Panc1 (cell line): Measurements from ENCODE around the gene CDK4. TPM values are rescaled to one million over a fixed set of nuclear protein-coding genes. Genes with fewer than 3 reads are reported as not detected.

Experiments used
- ATAC-seq: fragments of 200-7000 bp; cut with Tn5 transposase; 2 replicates; pipeline ENCODE4 v1.9.1; 2020; ENCODE audit warnings: mild to moderate bottlenecking, moderate library complexity
- BruUV-seq: library from RNA; stranded (reverse); fragments of 400-500 nt; replicated peaks from 2 replicates; lab custom pipeline; 2021; lab: Mats Ljungman, UMichigan
- CTCF ChIA-PET: fragments of 300-600 bp; sonication (Branson Sonifier 250); formaldehyde crosslinking; loops from one replicate; lab custom pipeline; 2022; ENCODE audit warnings: antibody characterized with exemption; lab: Charles Lee
- POLR2A ChIA-PET: fragments of 300-600 bp; sonication (Branson Sonifier 250); formaldehyde crosslinking; loops from one replicate; lab custom pipeline; 2022; ENCODE audit warnings: antibody characterized with exemption; lab: Charles Lee
- DNase-seq: peaks from one replicate; pipeline ENCODE4 v3.0.0-alpha.2; 2010; ENCODE audit warnings: low read depth, low spot score
- H3K27ac ChIP-seq: 2 replicates; pipeline ENCODE4 v1.5.1; 2011; ENCODE audit warnings: mild to moderate bottlenecking, low read length, inconsistent platforms
- H3K27me3 ChIP-seq: fragments of 200-500 bp; sonication (Bioruptor generic); 2 replicates; pipeline ENCODE4 v1.6.0; 2014; ENCODE audit warnings: low read length, inconsistent platforms; ENCODE audit not compliant: control insufficient read depth, insufficient read depth
- H3K36me3 ChIP-seq: fragments of 200-500 bp; sonication (Bioruptor generic); 2 replicates; pipeline ENCODE4 v1.5.1; 2014; ENCODE audit warnings: inconsistent platforms, mild to moderate bottlenecking, low read length, moderate library complexity; ENCODE audit not compliant: control insufficient read depth, insufficient read depth
- H3K4me1 ChIP-seq: 2 replicates; pipeline ENCODE4 v1.5.1; 2011; ENCODE audit warnings: inconsistent platforms, mild to moderate bottlenecking, low read length, moderate library complexity; ENCODE audit not compliant: control insufficient read depth, insufficient read depth
- H3K4me3 ChIP-seq, 2 experiments: 2 replicates each; pipeline ENCODE4 v1.5.1; 2011 to 2012; ENCODE audit warnings: low read depth in 2 of 2, low read length in 2 of 2, mild to moderate bottlenecking in 2 of 2, inconsistent platforms in 1 of 2, moderate library complexity in 1 of 2
- H3K9me3 ChIP-seq: fragments of 200-500 bp; sonication (Bioruptor generic); 2 replicates; pipeline ENCODE4 v1.5.1; 2014; ENCODE audit warnings: low read depth, mild to moderate bottlenecking, inconsistent platforms, low read length, moderate library complexity; ENCODE audit not compliant: control insufficient read depth, insufficient read depth
- CTCF ChIP-seq: fragments of 450-650 bp; IDR thresholded peaks from 2 replicates; pipeline ENCODE4 v1.5.1; 2017; ENCODE audit warnings: mild to moderate bottlenecking
- POLR2AphosphoS5 ChIP-seq: IDR thresholded peaks from 2 replicates; pipeline ENCODE4 v1.6.1; 2012; ENCODE audit warnings: mild to moderate bottlenecking, low read depth, low read length, moderate library complexity
- SIN3A ChIP-seq: IDR thresholded peaks from 2 replicates; pipeline ENCODE4 v1.6.1; 2012; ENCODE audit warnings: low read depth, mild to moderate bottlenecking, low read length, moderate library complexity, borderline replicate concordance; ENCODE audit not compliant: insufficient read depth
- TCF7L2 ChIP-seq: IDR thresholded peaks from 2 replicates; pipeline ENCODE4 v1.6.1; 2011; ENCODE audit warnings: mild to moderate bottlenecking, low read depth, low read length, inconsistent platforms
- in situ Hi-C: cut with HindIII; loops from 2 replicates; pipeline ENCODE4 v1.10.0; 2016; ENCODE audit warnings: low sequenced_read_pairs, low pct_unique_long_range_greater_than_20kb
- intact Hi-C: fragments of 100-400 bp; cut with micrococcal nuclease; formaldehyde crosslinking; loops from one replicate; pipeline ENCODE4 v1.10.0; 2022; ENCODE audit not compliant: unreplicated experiment
- total RNA-seq: library from RNA; stranded (reverse); gene quantifications from one replicate; pipeline ENCODE4 v1.2.1, GENCODE V29; 2021; ENCODE audit not compliant: unreplicated experiment
- TF ChIP-seq, protein P1 (sequence below), 2 experiments: IDR thresholded peaks; 2 replicates each; pipeline ENCODE4 v1.6.1; 2011 to 2012; ENCODE audit warnings: low read depth in 2 of 2, control low read depth in 1 of 2, low read length in 1 of 2, mild to moderate bottlenecking in 1 of 2, moderate library complexity in 1 of 2; ENCODE audit not compliant: insufficient read depth in 1 of 2

The CDK4 gene
- total RNA-seq, 1 experiment from 2014 or later = 201 TPM

DNA sequence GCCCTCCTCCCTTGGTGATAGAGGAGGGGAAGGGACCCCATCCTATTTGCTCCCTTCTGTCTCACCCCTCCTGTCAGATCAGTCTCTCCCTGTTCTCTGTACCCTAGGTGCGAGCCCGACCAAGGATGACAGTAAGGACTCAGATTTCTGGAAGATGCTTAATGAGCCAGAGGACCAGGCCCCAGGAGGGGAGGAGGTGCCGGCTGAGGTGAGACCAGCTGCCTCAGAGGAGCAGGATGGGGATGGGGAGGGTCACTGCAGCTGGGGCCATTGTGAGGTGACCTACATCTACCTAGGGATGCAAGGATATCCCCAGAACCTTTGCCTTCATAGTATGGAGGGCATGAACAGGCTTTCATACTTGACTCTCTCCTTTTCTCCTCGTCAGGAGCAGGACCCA is 35.8 kb downstream of the CDK4 start:
- intact Hi-C loops = no loop called here
- H3K36me3 ChIP-seq = no peaks in the 10 kb centered on the region; the same call in 1 of the 2 replicates
- no peak for DNase-seq
- H3K27ac ChIP-seq = no peak overlapping the region
- TF ChIP-seq SIN3A (no peak), POLR2AphosphoS5 (no peak), CTCF (no peak)
- TF ChIP-seq, protein P1, sequence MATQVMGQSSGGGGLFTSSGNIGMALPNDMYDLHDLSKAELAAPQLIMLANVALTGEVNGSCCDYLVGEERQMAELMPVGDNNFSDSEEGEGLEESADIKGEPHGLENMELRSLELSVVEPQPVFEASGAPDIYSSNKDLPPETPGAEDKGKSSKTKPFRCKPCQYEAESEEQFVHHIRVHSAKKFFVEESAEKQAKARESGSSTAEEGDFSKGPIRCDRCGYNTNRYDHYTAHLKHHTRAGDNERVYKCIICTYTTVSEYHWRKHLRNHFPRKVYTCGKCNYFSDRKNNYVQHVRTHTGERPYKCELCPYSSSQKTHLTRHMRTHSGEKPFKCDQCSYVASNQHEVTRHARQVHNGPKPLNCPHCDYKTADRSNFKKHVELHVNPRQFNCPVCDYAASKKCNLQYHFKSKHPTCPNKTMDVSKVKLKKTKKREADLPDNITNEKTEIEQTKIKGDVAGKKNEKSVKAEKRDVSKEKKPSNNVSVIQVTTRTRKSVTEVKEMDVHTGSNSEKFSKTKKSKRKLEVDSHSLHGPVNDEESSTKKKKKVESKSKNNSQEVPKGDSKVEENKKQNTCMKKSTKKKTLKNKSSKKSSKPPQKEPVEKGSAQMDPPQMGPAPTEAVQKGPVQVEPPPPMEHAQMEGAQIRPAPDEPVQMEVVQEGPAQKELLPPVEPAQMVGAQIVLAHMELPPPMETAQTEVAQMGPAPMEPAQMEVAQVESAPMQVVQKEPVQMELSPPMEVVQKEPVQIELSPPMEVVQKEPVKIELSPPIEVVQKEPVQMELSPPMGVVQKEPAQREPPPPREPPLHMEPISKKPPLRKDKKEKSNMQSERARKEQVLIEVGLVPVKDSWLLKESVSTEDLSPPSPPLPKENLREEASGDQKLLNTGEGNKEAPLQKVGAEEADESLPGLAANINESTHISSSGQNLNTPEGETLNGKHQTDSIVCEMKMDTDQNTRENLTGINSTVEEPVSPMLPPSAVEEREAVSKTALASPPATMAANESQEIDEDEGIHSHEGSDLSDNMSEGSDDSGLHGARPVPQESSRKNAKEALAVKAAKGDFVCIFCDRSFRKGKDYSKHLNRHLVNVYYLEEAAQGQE (IDR thresholded peaks at IDR 0.05; ENCODE audit: insufficient read depth in 1 of 2, low read depth in 2 of 2, low read length in 1 of 2) = no peak
- H3K27me3 ChIP-seq = no peaks in the 10 kb centered on the region
- POLR2A ChIA-PET = no interaction called here
- H3K4me3 ChIP-seq = no peak overlapping the region
- CTCF ChIA-PET = no interaction called here
- H3K9me3 ChIP-seq = no peaks in the 10 kb centered on the region
- H3K4me1 ChIP-seq = no peaks in the 10 kb centered on the region
- no peak for ATAC-seq
- BruUV-seq = no TSS peak
- in situ Hi-C loops = no loop called here

DNA sequence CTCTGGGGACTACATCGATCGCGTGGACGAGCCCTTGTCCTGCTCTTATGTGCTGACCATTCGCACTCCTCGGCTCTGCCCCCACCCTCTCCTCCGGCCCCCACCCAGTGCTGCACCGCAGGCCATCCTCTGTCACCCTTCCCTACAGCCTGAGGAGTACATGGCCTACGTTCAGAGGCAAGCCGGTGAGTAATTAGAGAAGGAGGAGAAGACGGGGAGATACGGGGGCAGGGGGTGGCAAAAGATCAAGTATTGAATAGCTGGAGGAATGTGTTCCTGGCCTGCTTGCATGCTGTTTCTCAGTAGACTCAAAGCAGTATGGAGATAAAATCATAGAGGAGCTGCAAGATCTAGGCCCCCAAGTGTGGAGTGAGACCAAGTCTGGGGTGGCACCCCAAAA is 36.3 kb downstream of the CDK4 start:
- in situ Hi-C loops = no loop called here
- CTCF ChIA-PET = no interaction called here

More for the DNA sequence above, 36.3 kb downstream of the CDK4 start:
- no peak overlapping the region for H3K4me3 ChIP-seq
- POLR2A ChIA-PET = no interaction called here
- H3K27me3 ChIP-seq = no peaks in the 10 kb centered on the region
- H3K27ac ChIP-seq = no peak overlapping the region
- H3K36me3 ChIP-seq = no peaks in the 10 kb centered on the region; the same call in 1 of the 2 replicates
- no peaks in the 10 kb centered on the region for H3K9me3 ChIP-seq
- no peak for TF ChIP-seq SIN3A
- no peak for TF ChIP-seq TCF7L2
- no peak for TF ChIP-seq POLR2AphosphoS5
- no peak for TF ChIP-seq CTCF
- TF ChIP-seq, protein P1 (IDR thresholded peaks at IDR 0.05; ENCODE audit: insufficient read depth in 1 of 2, low read depth in 2 of 2, low read length in 1 of 2) = no peak
- BruUV-seq = no TSS peak
- ATAC-seq = no peak
- intact Hi-C loops = no loop called here
- DNase-seq = no peak
- no peaks in the 10 kb centered on the region for H3K4me1 ChIP-seq
